ENCODE data around the gene UBL3.

GRCh38 chr13:29808264-29808663 lies 42.2 kb downstream of the UBL3 start:
- TF ChIP-seq GATA2 (IDR thresholded peaks at IDR 0.05; ENCODE audit: low read depth, low read length) = no peak
- TF ChIP-seq GATA3 (IDR thresholded peaks at IDR 0.05; ENCODE audit: low read depth, low read length) = no peak

All from SH-SY5Y (cell line).